Small intestine (tissue), 7 donors: Measurements from ENCODE around the gene LAMP1. TPM values are rescaled to one million over a fixed set of nuclear protein-coding genes. Genes with fewer than 3 reads are reported as not detected.

Experiments
- DNase-seq, 2 donors: peaks; one replicate each; pipeline versions ENCODE4 v3.0.0 to v3.0.0-alpha.2; 2013
- FAIRE-seq: peaks from 2 replicates; lab custom pipeline; 2012; peaks lifted over from hg19 to GRCh38; lab: Jason Lieb, UNC
- H3K27ac ChIP-seq, 3 donors: one replicate each; pipeline ENCODE4 v1.5.1; 2013; ENCODE audit warnings: low read length in 2 of 3, mild to moderate bottlenecking in 2 of 3, control low read depth in 1 of 3, inconsistent platforms in 1 of 3, low read depth in 1 of 3, moderate library complexity in 1 of 3
- H3K27me3 ChIP-seq, 3 donors: one replicate each; pipeline ENCODE4 v1.6.1; 2013; ENCODE audit warnings: low read length in 3 of 3, inconsistent platforms in 1 of 3; ENCODE audit not compliant: control insufficient read depth in 3 of 3, insufficient read depth in 3 of 3
- H3K36me3 ChIP-seq, 3 donors: one replicate each; pipeline ENCODE4 v1.6.1; 2013; ENCODE audit warnings: low read length in 3 of 3, inconsistent platforms in 1 of 3, low read depth in 1 of 3, mild to moderate bottlenecking in 1 of 3, moderate library complexity in 1 of 3; ENCODE audit not compliant: control insufficient read depth in 3 of 3, insufficient read depth in 2 of 3
- H3K4me1 ChIP-seq, 3 donors: one replicate each; pipeline ENCODE4 v1.6.1; 2013; ENCODE audit warnings: low read length in 2 of 3, inconsistent platforms in 1 of 3, low read depth in 1 of 3, mild to moderate bottlenecking in 1 of 3, moderate library complexity in 1 of 3; ENCODE audit not compliant: control insufficient read depth in 3 of 3, insufficient read depth in 2 of 3
- H3K4me3 ChIP-seq, 3 donors: one replicate each; pipeline ENCODE4 v1.5.1; 2013; ENCODE audit warnings: low read length in 3 of 3, control low read depth in 1 of 3, inconsistent platforms in 1 of 3, low read depth in 1 of 3, mild to moderate bottlenecking in 1 of 3, moderate library complexity in 1 of 3
- H3K9me3 ChIP-seq, 2 donors: one replicate each; pipeline ENCODE4 v1.6.1; 2013; ENCODE audit warnings: low read depth in 1 of 2, low read length in 1 of 2; ENCODE audit not compliant: control insufficient read depth in 2 of 2, insufficient read depth in 1 of 2
- WGBS, 3 donors: extraction: QIAGEN DNeasy Blood & Tissue Kit; methylation state at CpG; one replicate each; pipeline ENCODE4 v1.1.7; 2013; 5-methylcytosine and 5-hydroxymethylcytosine counted together
- polyA plus RNA-seq, 4 donors: library from polyadenylated mRNA; stranded (reverse) in 3 of 4; unstranded in 1 of 4; fragments of 200-250 nt in 3 of 4; fragments of 120-200 nt in 1 of 4; gene quantifications; one replicate each; pipeline versions ENCODE4 v1.2.1 to v1.2.3, GENCODE V29; 2013
- donor health status: healthy with polysubstance abuse.
- donor health status: control.
- donor health status: control.
- donor health status: Bipolar disorder and iron deficiency.
- donor health status: healthy.

Gene LAMP1
- polyA plus RNA-seq, 4 donors, result 34.0 to 251 (median 79.5) TPM

DNA sequence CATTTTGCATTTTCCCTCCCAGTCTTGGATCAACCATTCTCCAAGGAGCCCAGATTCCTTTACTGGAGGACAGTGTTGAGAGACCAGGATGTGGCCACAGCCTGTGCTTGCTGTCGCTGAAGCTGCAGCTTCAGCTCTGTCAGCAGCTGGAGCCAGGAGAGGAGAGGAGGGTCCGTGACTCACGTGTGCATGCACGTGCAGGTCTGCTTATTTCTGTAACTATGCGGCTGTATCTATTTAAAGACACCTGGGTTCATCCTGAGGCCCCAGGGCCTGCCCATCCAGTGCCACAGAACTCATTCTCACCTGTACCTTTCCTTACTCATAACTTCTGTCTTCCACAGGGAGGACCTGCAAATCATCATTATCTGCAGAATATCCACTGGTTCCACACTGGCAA is 8.2 kb upstream of the LAMP1 start:
- no peak for FAIRE-seq

DNA sequence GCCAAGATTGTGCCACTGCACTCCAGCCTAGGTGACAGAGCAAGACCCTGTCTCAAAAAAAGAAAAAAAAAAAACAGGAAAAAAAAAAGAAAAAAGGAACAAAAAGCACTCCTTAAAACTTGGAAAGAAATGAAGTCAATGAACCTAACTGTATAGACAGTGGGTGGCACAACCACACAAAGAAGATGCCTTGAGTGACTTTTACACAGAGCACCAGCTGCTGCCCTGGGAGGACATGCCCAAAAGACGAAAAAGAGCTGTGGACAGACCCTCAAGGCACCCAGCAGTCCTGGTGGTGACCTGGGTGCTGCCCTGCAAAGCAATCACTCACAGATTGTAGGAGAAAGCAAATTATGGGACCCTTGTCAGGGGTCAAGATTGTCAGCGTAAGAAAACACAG is 5.9 kb upstream of the LAMP1 start:
- no peaks in the 10 kb centered on the region for H3K4me1 ChIP-seq
- peaks cover 0 to 6% of the 10 kb centered on the region in 2 donors for H3K9me3 ChIP-seq
- no peak for DNase-seq
- FAIRE-seq, result no peak
- WGBS, 3 donors, result 57 to 65% (median 63%) methylated on average over 2 of the region's 2 CpGs
- no peak overlapping the region for H3K27ac ChIP-seq
- H3K4me3 ChIP-seq, result no peak overlapping the region
- H3K27me3 ChIP-seq, result peaks cover 0 to 20% (median 10%) of the 10 kb centered on the region in 3 donors
- no peaks in the 10 kb centered on the region for H3K36me3 ChIP-seq

More for the DNA sequence above, 8.2 kb upstream of the LAMP1 start:
- H3K4me3 ChIP-seq, result no peak overlapping the region
- no peaks in the 10 kb centered on the region for H3K4me1 ChIP-seq
- peaks cover 0 to 20% (median 10%) of the 10 kb centered on the region in 3 donors for H3K27me3 ChIP-seq
- H3K9me3 ChIP-seq, result peaks cover 0 to 6% of the 10 kb centered on the region in 2 donors
- DNase-seq, result no peak
- H3K36me3 ChIP-seq, result no peaks in the 10 kb centered on the region
- no peak overlapping the region for H3K27ac ChIP-seq
- WGBS, 3 donors, result 57 to 62% (median 59%) methylated on average over 5 of the region's 5 CpGs

GRCh38 chr13:113292021-113292862 is 4.8 kb upstream of the LAMP1 start:
- H3K9me3 ChIP-seq, result peaks cover 0 to 6% of the 10 kb centered on the region in 2 donors
- no peak overlapping the region for H3K4me3 ChIP-seq
- H3K4me1 ChIP-seq, result no peaks in the 10 kb centered on the region
- DNase-seq (peak in 1 of 2 donors; percentile 15), FAIRE-seq (no peak)
- peaks cover 0 to 20% (median 10%) of the 10 kb centered on the region in 3 donors for H3K27me3 ChIP-seq
- no peak overlapping the region for H3K27ac ChIP-seq
- 8 to 11% (median 10%) methylated on average over 22 of the region's 22 CpGs for WGBS, 3 donors
- no peaks in the 10 kb centered on the region for H3K36me3 ChIP-seq

DNA sequence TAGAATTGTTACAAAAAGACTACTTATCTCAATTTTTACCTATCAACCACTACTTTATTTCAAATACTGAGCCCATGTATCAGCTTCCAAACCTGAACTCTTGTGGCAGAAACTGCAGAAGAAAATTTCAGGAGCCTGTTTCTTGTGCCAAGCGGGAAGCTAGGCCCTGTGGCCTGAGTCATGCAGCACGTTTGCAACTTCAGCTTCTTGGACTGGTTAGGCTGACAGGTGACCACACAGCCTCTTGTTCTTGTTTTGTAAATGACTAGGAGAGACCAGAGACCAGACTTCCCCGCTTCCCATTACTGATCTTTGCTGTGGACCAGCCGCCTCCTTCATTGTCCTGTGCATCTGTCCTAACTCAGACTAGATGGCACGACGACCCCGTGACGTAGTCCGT is 3.4 kb upstream of the LAMP1 start:
- WGBS, 3 donors, result 80 to 83% (median 80%) methylated on average over 9 of the region's 9 CpGs
- FAIRE-seq, result no peak
- no peak overlapping the region for H3K27ac ChIP-seq

GRCh38 chr13:113295776-113296175 is 1.3 kb upstream of the LAMP1 start:
- DNase-seq, result no peak
- Histone ChIP-seq H3K36me3 (peaks cover 0 to 9% (median 0%) of the 10 kb centered on the region in 3 donors), H3K27me3 (peaks cover 0 to 13% (median 2%) of the 10 kb centered on the region in 3 donors), H3K27ac (no peak overlapping the region), H3K9me3 (no peaks in the 10 kb centered on the region), H3K4me3 (no peak overlapping the region), H3K4me1 (peaks cover 0 to 9% (median 0%) of the 10 kb centered on the region in 3 donors)
- 85 to 90% (median 89%) methylated on average over 6 of the region's 6 CpGs for WGBS, 3 donors
- no peak for FAIRE-seq

More for the DNA sequence above, 3.4 kb upstream of the LAMP1 start:
- no peak for DNase-seq
- peaks cover 0 to 1% (median 0%) of the 10 kb centered on the region in 3 donors for H3K36me3 ChIP-seq
- H3K4me3 ChIP-seq, result no peak overlapping the region
- H3K27me3 ChIP-seq, result peaks cover 0 to 20% (median 7%) of the 10 kb centered on the region in 3 donors
- no peaks in the 10 kb centered on the region for H3K4me1 ChIP-seq
- H3K9me3 ChIP-seq, result no peaks in the 10 kb centered on the region

- peaks cover 0 to 9% (median 0%) of the 10 kb centered on the region in 3 donors for H3K4me1 ChIP-seq
- peaks cover 0 to 19% (median 0%) of the 10 kb centered on the region in 3 donors for H3K36me3 ChIP-seq
- FAIRE-seq (no peak), DNase-seq (peak; percentile 28 to 59)
- 0 to 1% (median 1%) methylated on average over 36 to 58 of the region's 58 CpGs for WGBS, 3 donors
- H3K4me3 ChIP-seq, result peak overlapping the region; percentile 72 to 95 (median 79)
- H3K9me3 ChIP-seq, result no peaks in the 10 kb centered on the region
- peak overlapping the region; percentile 69 to 92 (median 76) for H3K27ac ChIP-seq
- H3K27me3 ChIP-seq, result peaks cover 0 to 1% (median 0%) of the 10 kb centered on the region in 3 donors
Measured at GRCh38 chr13:113297370-113298042, 467 bp downstream of the LAMP1 start.

- WGBS, 3 donors, result 31 to 42% (median 33%) methylated on average over 19 of the region's 19 CpGs
- peaks cover 0 to 9% (median 0%) of the 10 kb centered on the region in 3 donors for H3K4me1 ChIP-seq
- no peaks in the 10 kb centered on the region for H3K27me3 ChIP-seq
- DNase-seq, result no peak
- H3K9me3 ChIP-seq, result no peaks in the 10 kb centered on the region
- H3K4me3 ChIP-seq, result peak overlapping the region; percentile 72 to 95 (median 79)
- FAIRE-seq, result no peak
- peaks cover 0 to 26% (median 0%) of the 10 kb centered on the region in 3 donors for H3K36me3 ChIP-seq
- peak overlapping the region in 2 of 3 donors; percentile 76 to 92 for H3K27ac ChIP-seq
Measured at GRCh38 chr13:113298043-113298945, 1.3 kb downstream of the LAMP1 start.
